GM10248 (cell line): ENCODE data around the gene SHE.
"Not testable (repeated sequence)": the region's sequence is repeated elsewhere in the genome, so short reads cannot be mapped to it uniquely, and the experiment has no call there.

Source experiments
- CTCF ChIA-PET: fragments of 300-600 bp; sonication (Branson Sonifier 250); formaldehyde crosslinking; extraction: SDS; loops from one replicate; lab custom pipeline; 2021; ENCODE audit warnings: antibody characterized with exemption; lab: Yijun Ruan, JAX
- POLR2A ChIA-PET: fragments of 350-650 bp; sonication (Branson Sonifier 250); formaldehyde crosslinking; extraction: SDS; loops from one replicate; lab custom pipeline; 2020; ENCODE audit warnings: antibody characterized with exemption; lab: Yijun Ruan, JAX
- DNase-seq: peaks from one replicate; pipeline ENCODE4 v3.0.0; 2012; ENCODE audit errors: extremely low spot score
- TF ChIP-seq, protein P1 (sequence below): IDR thresholded peaks from 2 replicates; pipeline ENCODE4 v1.5.1; 2012; ENCODE audit warnings: mild to moderate bottlenecking, low read depth; ENCODE audit errors: extremely low read depth, missing control alignments, control extremely low read depth

The SHE gene

DNA sequence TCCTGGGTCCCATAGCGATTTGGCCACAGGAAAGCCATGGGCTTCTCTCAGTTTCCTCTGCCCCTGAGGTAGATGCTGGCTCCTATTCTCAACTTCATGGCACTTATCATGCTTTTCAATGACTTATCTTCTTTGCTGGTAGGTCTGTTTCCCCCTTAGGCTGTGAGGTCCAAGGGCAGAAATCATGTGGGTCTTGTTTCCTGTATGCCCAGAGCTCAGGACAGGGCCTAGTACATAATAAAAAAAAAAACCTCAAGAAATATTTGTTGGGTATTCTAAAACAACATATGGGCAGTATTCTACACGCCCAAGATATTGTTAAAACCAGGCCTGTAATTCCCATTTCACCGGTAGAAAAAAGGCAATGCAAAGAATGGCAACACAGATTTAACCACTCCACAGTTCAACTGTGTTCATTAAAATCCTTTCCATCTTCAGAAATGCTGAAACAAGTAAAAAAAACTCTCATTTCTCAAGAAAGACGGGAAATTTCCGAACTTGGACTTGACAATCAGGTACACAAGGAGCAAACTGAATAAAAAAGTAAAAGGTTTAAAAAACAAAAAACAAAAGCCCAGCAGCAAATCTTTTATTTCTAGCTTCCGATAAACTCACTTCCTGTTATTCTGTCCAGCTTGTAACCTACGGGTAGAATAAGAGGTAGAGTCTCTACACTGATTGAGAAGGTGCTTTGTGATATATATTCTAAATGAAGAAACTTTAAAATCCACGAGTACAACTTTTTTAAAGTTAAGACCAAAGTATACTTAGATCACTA lies 6.5 kb downstream of the SHE start:
- no peak for DNase-seq
- ChIA-PET POLR2A (no interaction called here), CTCF (interaction anchor here (0.6 to 7.3 kb wide), 5 partner anchors 9 to 161 kb away, joined by 3 to 65 read pairs (median 3); no protein-coding TSS in a partner anchor)
- TF ChIP-seq, protein P1, sequence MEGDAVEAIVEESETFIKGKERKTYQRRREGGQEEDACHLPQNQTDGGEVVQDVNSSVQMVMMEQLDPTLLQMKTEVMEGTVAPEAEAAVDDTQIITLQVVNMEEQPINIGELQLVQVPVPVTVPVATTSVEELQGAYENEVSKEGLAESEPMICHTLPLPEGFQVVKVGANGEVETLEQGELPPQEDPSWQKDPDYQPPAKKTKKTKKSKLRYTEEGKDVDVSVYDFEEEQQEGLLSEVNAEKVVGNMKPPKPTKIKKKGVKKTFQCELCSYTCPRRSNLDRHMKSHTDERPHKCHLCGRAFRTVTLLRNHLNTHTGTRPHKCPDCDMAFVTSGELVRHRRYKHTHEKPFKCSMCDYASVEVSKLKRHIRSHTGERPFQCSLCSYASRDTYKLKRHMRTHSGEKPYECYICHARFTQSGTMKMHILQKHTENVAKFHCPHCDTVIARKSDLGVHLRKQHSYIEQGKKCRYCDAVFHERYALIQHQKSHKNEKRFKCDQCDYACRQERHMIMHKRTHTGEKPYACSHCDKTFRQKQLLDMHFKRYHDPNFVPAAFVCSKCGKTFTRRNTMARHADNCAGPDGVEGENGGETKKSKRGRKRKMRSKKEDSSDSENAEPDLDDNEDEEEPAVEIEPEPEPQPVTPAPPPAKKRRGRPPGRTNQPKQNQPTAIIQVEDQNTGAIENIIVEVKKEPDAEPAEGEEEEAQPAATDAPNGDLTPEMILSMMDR = no peak

DNA sequence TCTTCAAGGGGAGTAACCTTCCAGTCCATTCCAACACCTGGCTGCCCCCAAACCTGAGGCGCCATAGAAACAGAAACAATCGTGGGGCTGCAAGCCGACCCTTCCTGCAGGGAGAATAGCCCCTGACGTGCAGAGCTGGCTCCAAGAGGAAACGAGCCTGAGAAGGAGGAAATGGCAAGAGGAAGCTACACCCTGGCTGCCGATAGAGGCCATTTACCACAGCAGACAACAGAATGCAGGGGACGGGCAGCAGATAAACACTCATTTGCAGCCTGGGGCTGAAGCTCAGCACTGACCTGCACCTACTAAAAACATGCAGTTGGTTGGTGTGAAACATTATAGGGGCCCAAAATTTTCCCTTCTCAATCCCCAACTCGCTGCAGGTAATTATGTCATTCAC lies 8.9 kb downstream of the SHE start:
- no peak for DNase-seq
- CTCF ChIA-PET = interaction anchor here (1.0 to 7.3 kb wide), 4 partner anchors 13 to 53 kb away, joined by 3 to 65 read pairs (median 14); no protein-coding TSS in a partner anchor
- TF ChIP-seq, protein P1 = no peak
- POLR2A ChIA-PET = no interaction called here

DNA sequence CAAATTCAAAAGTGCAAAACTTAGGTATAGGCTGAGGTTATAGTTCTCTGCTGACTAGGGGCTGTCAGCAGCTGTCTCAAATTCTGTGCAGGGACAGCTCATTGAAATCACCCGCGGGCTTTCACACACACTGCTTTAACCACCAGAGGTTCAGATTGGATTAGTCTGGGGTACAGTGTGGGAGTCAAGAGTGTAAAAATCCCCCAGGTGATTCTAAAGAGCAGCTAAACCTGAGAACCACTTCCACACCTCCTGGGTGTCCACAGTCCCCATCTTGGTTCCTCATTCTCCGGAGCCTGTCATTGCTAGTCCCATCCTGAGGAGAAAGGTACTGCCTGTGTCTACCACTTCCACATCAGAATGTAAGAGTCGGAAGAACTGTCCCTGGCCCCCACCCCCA lies 10.1 kb downstream of the SHE start:
- TF ChIP-seq, protein P1 = no peak
- CTCF ChIA-PET = interaction anchor here (0.8 to 7.3 kb wide), 7 partner anchors 11 to 157 kb away, joined by 3 to 65 read pairs (median 3); no protein-coding TSS in a partner anchor
- DNase-seq = peak; percentile 31
- POLR2A ChIA-PET = no interaction called here

DNA sequence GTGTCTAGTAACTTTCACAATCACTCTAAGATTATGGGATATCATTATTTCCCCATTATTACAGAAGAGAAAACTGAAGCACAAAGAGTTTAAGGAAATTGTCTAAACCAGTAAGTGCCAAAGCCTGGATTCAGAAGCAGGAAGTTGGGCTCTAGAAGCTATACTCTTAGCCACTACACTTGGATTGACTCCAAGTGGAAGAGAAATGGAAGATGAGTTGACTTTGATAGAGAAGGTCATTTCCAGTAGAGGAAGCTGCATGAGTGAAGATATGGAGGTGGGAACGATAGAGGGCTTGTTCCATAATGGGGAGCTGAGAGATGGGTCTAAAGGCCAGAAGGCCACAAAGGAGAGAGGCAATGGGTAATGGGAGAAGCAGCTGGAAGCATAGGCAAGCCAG lies 11.9 kb downstream of the SHE start:
- CTCF ChIA-PET = interaction anchor here (0.9 to 4.3 kb wide), 4 partner anchors 10 to 56 kb away, joined by 3 to 40 read pairs (median 10); no protein-coding TSS in a partner anchor
- POLR2A ChIA-PET = interaction anchor here (0.7 to 1.2 kb wide), 2 partner anchors 446 to 534 kb away, joined by 3 read pairs; partner anchors contain the start of gene PMVK
- TF ChIP-seq, protein P1 = no peak
- DNase-seq = no peak

DNA sequence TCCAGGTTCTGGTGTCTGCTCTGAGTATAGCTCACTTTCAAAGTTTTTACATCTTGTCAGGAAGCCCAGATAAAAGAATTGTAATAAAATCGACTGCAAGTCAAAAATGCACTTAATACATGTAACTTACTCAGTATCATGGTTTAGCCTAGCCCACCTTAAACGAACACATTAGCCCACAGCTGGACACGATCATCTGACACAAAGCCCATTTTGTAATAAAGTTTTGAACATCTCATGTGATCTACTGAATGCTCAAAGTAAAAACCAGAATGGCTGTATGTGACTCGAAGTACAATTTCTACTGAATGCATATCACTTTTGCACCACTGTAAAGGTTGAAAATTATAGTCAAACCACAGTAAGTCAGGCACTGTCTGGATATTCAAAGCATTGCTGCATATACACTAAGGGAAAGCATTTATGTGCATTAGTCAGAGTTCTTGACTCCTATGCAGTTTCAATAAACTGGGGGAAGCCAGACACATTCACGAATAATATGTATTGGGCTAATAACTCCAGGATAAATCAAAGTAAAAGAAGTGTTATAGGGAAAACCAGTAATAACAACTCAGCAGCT lies 12.4 kb downstream of the SHE start:
- ChIA-PET POLR2A (interaction anchor here (0.7 to 1.2 kb wide), 2 partner anchors 447 to 534 kb away, joined by 3 read pairs; partner anchors contain the start of gene PMVK), CTCF (interaction anchor here (0.9 to 4.3 kb wide), 3 partner anchors 9 to 57 kb away, joined by 3 to 40 read pairs (median 18); no protein-coding TSS in a partner anchor)
- TF ChIP-seq, protein P1 = no peak
- DNase-seq = no peak

DNA sequence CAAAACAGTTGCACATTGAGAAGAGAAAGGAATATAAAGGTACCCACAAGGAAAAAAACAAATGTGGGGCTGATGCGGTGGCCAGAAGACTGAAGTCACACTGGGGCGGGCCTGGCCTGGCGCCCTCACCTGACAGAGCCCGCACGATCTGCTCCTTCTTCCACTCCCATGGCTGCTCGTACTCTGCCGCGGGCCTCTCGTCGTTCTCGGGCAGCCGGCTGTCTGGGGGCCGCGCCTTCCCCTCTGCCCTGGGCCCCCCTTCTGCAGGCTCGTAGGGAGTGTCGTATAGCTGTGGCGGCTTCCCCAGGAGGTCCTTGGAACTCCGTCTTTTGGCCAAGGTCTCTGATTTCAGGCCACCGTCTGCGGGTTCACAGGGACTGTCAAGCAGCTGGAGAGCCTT lies 13.3 kb downstream of the SHE start:
- no peak for DNase-seq
- CTCF ChIA-PET = interaction anchor here (3.0 to 4.3 kb wide), 2 partner anchors 8 to 58 kb away, joined by 18 to 40 read pairs; no protein-coding TSS in a partner anchor
- TF ChIP-seq, protein P1 = no peak
- POLR2A ChIA-PET = no interaction called here

DNA sequence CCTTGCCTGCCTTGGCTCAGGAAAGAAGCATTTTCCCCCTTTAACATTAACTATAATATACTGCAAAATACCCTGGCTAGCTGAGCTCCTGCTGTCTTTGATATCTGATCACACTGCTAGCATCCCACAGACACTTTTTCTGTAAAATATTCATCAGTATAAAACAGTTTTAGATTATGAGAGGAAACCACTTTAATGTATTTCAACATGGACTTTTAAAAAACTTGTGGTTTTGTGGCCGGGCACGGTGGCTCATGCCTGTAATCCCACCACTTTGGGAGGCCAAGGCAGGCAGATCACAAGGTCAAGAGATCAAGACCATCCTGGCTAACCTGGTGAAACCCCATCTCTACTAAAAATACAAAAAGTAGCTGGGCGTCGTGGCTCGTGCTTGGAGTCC lies 15.5 kb downstream of the SHE start:
- ChIA-PET POLR2A (interaction anchor here (0.9 kb wide), 1 partner anchor 60 kb away, joined by 3 read pairs; no protein-coding TSS in a partner anchor), CTCF (interaction anchor here (1.0 to 3.9 kb wide), 5 partner anchors 9 to 564 kb away, joined by 3 to 27 read pairs (median 5); partner anchors contain the start of gene ADAM15)
- DNase-seq = not testable (repeated sequence)
